ENCODE data around the gene SCNN1G.

DNA sequence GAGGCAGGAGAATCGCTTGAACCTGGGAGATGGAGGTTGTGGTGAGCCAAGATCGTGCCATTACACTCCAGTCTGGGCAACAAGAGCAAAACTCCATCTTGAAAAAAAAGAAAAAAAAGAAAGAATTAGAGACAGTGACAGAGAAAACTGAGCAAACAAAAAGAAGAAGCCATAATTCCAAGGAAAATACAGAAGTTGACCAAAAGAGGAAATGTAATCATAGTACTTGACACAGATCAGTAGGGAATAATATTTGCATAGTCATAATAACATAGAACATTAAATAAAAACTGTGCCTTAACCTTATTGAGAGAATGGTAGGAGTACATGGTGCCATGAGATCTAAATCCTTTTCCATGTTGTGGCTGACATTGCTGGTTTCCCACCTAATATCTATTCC lies 18.6 kb upstream of the SCNN1G start:
- TF ChIP-seq POLR2A (IDR thresholded peaks at IDR 0.05) (no peak), CTCF (IDR thresholded peaks at IDR 0.05) (no peak)
